Right atrium auricular region (tissue), 2 donors: ENCODE data around the gene REXO1. TPM values are rescaled to one million over a fixed set of nuclear protein-coding genes. Genes with fewer than 3 reads are reported as not detected.
A peak's percentile ranks its signal among the peaks of the same experiment; 100 is the strongest.

Experiments
- DNase-seq: peaks from one replicate; pipeline ENCODE4 v3.0.0-alpha.2; 2019; ENCODE audit warnings: low spot score
- H3K27ac ChIP-seq, 2 donors: fragments of 200-600 bp; sonication (generic); 1 replicate in 1 of 2; 2 replicates in 1 of 2; pipeline ENCODE4 v1.5.1; 2016 to 2019
- H3K27me3 ChIP-seq, 2 donors: fragments of 200-600 bp; sonication (generic); one replicate each; pipeline versions ENCODE4 v1.5.1 to v1.6.0; 2017 to 2019
- H3K36me3 ChIP-seq: fragments of 200-600 bp; sonication (generic); one replicate; pipeline ENCODE4 v1.5.1; 2016
- H3K4me1 ChIP-seq, 2 donors: fragments of 200-600 bp; sonication (generic); one replicate each; pipeline versions ENCODE4 v1.5.1 to v1.6.0; 2017 to 2019
- H3K4me3 ChIP-seq, 2 donors: fragments of 200-600 bp; sonication (generic); 1 replicate in 1 of 2; 2 replicates in 1 of 2; pipeline ENCODE4 v1.5.1; 2017 to 2019; ENCODE audit warnings: mild to moderate bottlenecking in 1 of 2, moderate library complexity in 1 of 2
- H3K9me3 ChIP-seq, 2 donors: fragments of 200-600 bp; sonication (generic); one replicate each; pipeline ENCODE4 v1.5.1; 2019
- CTCF ChIP-seq, 2 donors: fragments of 200-600 bp; sonication (generic); IDR thresholded peaks; one replicate each; pipeline ENCODE4 v1.5.1; 2019; ENCODE audit warnings: antibody characterized with exemption in 2 of 2
- total RNA-seq, 2 donors: library from RNA; depleted of rRNA; stranded (reverse); fragments of >200 nt; gene quantifications; one replicate each; pipeline ENCODE4 v1.1.0, GENCODE V29; 2016

Gene REXO1
- total RNA-seq, 2 donors from 2014 or later, result 9.6 to 12.1 TPM

- no peaks in the 10 kb centered on the region for H3K36me3 ChIP-seq
- H3K27ac ChIP-seq, result peak overlapping the region in 1 of 2 donors; percentile 47
- DNase-seq, result no peak
- no peak for TF ChIP-seq CTCF (IDR thresholded peaks at IDR 0.05)
- H3K4me3 ChIP-seq, result peak overlapping the region in 1 of 2 donors; percentile 71
- H3K9me3 ChIP-seq, result no peaks in the 10 kb centered on the region
- peaks cover 0 to 75% of the 10 kb centered on the region in 2 donors for H3K4me1 ChIP-seq
- H3K27me3 ChIP-seq, result no peaks in the 10 kb centered on the region
Measured at GRCh38 chr19:1860821-1861598, 12.7 kb upstream of the REXO1 start.

GRCh38 chr19:1860042-1860775 lies 11.9 kb upstream of the REXO1 start:
- Histone ChIP-seq H3K9me3 (no peaks in the 10 kb centered on the region), H3K27ac (peak overlapping the region in 1 of 2 donors; percentile 47), H3K4me1 (peaks cover 0 to 82% of the 10 kb centered on the region in 2 donors), H3K36me3 (no peaks in the 10 kb centered on the region), H3K4me3 (no peak overlapping the region), H3K27me3 (no peaks in the 10 kb centered on the region)
- no peak for DNase-seq
- no peak for TF ChIP-seq CTCF (IDR thresholded peaks at IDR 0.05)

GRCh38 chr19:1859331-1859781 lies 11.1 kb upstream of the REXO1 start:
- H3K27me3 ChIP-seq, result no peaks in the 10 kb centered on the region
- H3K4me1 ChIP-seq, result peaks cover 0 to 82% of the 10 kb centered on the region in 2 donors
- H3K4me3 ChIP-seq, result no peak overlapping the region
- H3K9me3 ChIP-seq, result no peaks in the 10 kb centered on the region
- TF ChIP-seq CTCF (IDR thresholded peaks at IDR 0.05), result no peak
- DNase-seq, result no peak
- no peaks in the 10 kb centered on the region for H3K36me3 ChIP-seq
- H3K27ac ChIP-seq, result peak overlapping the region in 1 of 2 donors; percentile 47

- no peak for DNase-seq
- Histone ChIP-seq H3K27ac (peak overlapping the region in 1 of 2 donors; percentile 83), H3K4me3 (no peak overlapping the region), H3K4me1 (peaks cover 0 to 89% of the 10 kb centered on the region in 2 donors), H3K27me3 (no peaks in the 10 kb centered on the region), H3K36me3 (no peaks in the 10 kb centered on the region), H3K9me3 (no peaks in the 10 kb centered on the region)
- TF ChIP-seq CTCF (IDR thresholded peaks at IDR 0.05), result no peak
Measured at GRCh38 chr19:1858412-1859081, 10.3 kb upstream of the REXO1 start.

GRCh38 chr19:1857648-1858326 lies 9.5 kb upstream of the REXO1 start:
- H3K4me3 ChIP-seq, result peak overlapping the region in 1 of 2 donors; percentile 56
- H3K27ac ChIP-seq, result peak overlapping the region; percentile 83 to 88
- H3K4me1 ChIP-seq, result peaks cover 0 to 97% of the 10 kb centered on the region in 2 donors
- no peak for DNase-seq
- no peaks in the 10 kb centered on the region for H3K9me3 ChIP-seq
- H3K27me3 ChIP-seq, result no peaks in the 10 kb centered on the region
- no peaks in the 10 kb centered on the region for H3K36me3 ChIP-seq
- TF ChIP-seq CTCF (IDR thresholded peaks at IDR 0.05), result no peak
